ENCODE results near the gene WDR83.

DNA sequence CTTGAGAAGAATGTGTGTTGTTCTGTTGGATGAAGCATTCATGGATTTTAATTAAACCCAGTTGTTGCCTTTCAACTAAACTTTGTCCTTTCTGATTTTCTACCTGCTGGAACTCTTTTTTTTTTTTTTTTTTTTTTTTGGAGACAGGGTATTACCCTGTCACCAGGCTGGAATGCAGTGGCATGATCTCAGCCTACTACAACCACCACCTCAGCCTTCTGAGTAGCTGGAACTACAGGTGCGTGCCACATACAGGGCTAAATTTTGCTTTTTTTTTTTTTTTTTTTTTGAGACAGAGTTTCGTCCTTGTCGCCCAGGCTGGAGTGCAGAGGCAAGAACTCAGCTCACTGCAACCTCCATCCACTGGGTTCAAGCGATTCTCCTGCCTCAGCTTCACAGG, 49.0 kb upstream of the WDR83 start:
- TF ChIP-seq, protein P1, sequence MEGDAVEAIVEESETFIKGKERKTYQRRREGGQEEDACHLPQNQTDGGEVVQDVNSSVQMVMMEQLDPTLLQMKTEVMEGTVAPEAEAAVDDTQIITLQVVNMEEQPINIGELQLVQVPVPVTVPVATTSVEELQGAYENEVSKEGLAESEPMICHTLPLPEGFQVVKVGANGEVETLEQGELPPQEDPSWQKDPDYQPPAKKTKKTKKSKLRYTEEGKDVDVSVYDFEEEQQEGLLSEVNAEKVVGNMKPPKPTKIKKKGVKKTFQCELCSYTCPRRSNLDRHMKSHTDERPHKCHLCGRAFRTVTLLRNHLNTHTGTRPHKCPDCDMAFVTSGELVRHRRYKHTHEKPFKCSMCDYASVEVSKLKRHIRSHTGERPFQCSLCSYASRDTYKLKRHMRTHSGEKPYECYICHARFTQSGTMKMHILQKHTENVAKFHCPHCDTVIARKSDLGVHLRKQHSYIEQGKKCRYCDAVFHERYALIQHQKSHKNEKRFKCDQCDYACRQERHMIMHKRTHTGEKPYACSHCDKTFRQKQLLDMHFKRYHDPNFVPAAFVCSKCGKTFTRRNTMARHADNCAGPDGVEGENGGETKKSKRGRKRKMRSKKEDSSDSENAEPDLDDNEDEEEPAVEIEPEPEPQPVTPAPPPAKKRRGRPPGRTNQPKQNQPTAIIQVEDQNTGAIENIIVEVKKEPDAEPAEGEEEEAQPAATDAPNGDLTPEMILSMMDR (IDR thresholded peaks at IDR 0.05): no peak
- no peak for TF ChIP-seq POLR2A (IDR thresholded peaks at IDR 0.05)

Data from esophagus squamous epithelium (tissue), 4 donors.